ENCODE measurements around the gene SRPK1.

The SRPK1 gene

GRCh38 chr6:35898003-35898402, 22.9 kb downstream of the SRPK1 start:
- no peak for DNase-seq (ENCODE audit: low read depth in 2 of 2)

- DNase-seq (ENCODE audit: low read depth in 2 of 2) = no peak
These were observed 23.4 kb downstream of the SRPK1 start for GRCh38 chr6:35897486-35897885.

- DNase-seq (ENCODE audit: low read depth in 2 of 2) = no peak
These were observed 23.9 kb downstream of the SRPK1 start for GRCh38 chr6:35897036-35897435.

GRCh38 chr6:35896228-35896627, 24.7 kb downstream of the SRPK1 start:
- no peak for DNase-seq (ENCODE audit: low read depth in 2 of 2)

- DNase-seq (ENCODE audit: low read depth in 2 of 2) = no peak
These were observed 25.3 kb downstream of the SRPK1 start for GRCh38 chr6:35895560-35895959.

- DNase-seq (ENCODE audit: low read depth in 2 of 2) = no peak
These were observed 26.1 kb downstream of the SRPK1 start for GRCh38 chr6:35894776-35895175.

- DNase-seq (ENCODE audit: low read depth in 2 of 2) = no peak
These were observed 27.7 kb downstream of the SRPK1 start for GRCh38 chr6:35893246-35893645.

GRCh38 chr6:35892482-35892881, 28.4 kb downstream of the SRPK1 start:
- no peak for DNase-seq (ENCODE audit: low read depth in 2 of 2)

GRCh38 chr6:35879151-35879550, 41.7 kb downstream of the SRPK1 start:
- DNase-seq (ENCODE audit: low read depth in 2 of 2) = no peak

- no peak for DNase-seq (ENCODE audit: low read depth in 2 of 2)
These were observed 44.0 kb downstream of the SRPK1 start for GRCh38 chr6:35876902-35877301.

- DNase-seq (ENCODE audit: low read depth in 2 of 2) = no peak
These were observed 46.2 kb downstream of the SRPK1 start for GRCh38 chr6:35874730-35875129.

- DNase-seq (ENCODE audit: low read depth in 2 of 2) = no peak
These were observed 61.5 kb downstream of the SRPK1 start for GRCh38 chr6:35859367-35859766.

- DNase-seq (ENCODE audit: low read depth in 2 of 2) = no peak
These were observed 63.0 kb downstream of the SRPK1 start for GRCh38 chr6:35857853-35858252.

- DNase-seq (ENCODE audit: low read depth in 2 of 2) = no peak
These were observed 64.6 kb downstream of the SRPK1 start for GRCh38 chr6:35856250-35856649.

GRCh38 chr6:35852994-35853393, 67.9 kb downstream of the SRPK1 start:
- DNase-seq (ENCODE audit: low read depth in 2 of 2) = no peak

- DNase-seq (ENCODE audit: low read depth in 2 of 2) = no peak
These were observed 70.7 kb downstream of the SRPK1 start for GRCh38 chr6:35850208-35850607.

- DNase-seq (ENCODE audit: low read depth in 2 of 2) = no peak
These were observed 76.6 kb downstream of the SRPK1 start for GRCh38 chr6:35844290-35844689.

GRCh38 chr6:35842381-35842780, 78.5 kb downstream of the SRPK1 start:
- DNase-seq (ENCODE audit: low read depth in 2 of 2) = no peak

- DNase-seq (ENCODE audit: low read depth in 2 of 2) = no peak
These were observed 81.9 kb downstream of the SRPK1 start for GRCh38 chr6:35839019-35839418.

GRCh38 chr6:35833536-35833935, 87.4 kb downstream of the SRPK1 start:
- no peak for DNase-seq (ENCODE audit: low read depth in 2 of 2)

GRCh38 chr6:35831257-35832007, 89.5 kb downstream of the SRPK1 start:
- no peak for DNase-seq (ENCODE audit: low read depth in 2 of 2)

GRCh38 chr6:35829306-35829705, 91.6 kb downstream of the SRPK1 start:
- no peak for DNase-seq (ENCODE audit: low read depth in 2 of 2)

GRCh38 chr6:35824552-35825192, 96.2 kb downstream of the SRPK1 start:
- no peak for DNase-seq (ENCODE audit: low read depth in 2 of 2)

GRCh38 chr6:35823601-35824000, 97.3 kb downstream of the SRPK1 start:
- no peak for DNase-seq (ENCODE audit: low read depth in 2 of 2)
